ENCODE data around the gene ATP13A1.
"Not testable (repeated sequence)": the region's sequence is repeated elsewhere in the genome, so short reads cannot be mapped to it uniquely, and the experiment has no call there.

The ATP13A1 gene

DNA sequence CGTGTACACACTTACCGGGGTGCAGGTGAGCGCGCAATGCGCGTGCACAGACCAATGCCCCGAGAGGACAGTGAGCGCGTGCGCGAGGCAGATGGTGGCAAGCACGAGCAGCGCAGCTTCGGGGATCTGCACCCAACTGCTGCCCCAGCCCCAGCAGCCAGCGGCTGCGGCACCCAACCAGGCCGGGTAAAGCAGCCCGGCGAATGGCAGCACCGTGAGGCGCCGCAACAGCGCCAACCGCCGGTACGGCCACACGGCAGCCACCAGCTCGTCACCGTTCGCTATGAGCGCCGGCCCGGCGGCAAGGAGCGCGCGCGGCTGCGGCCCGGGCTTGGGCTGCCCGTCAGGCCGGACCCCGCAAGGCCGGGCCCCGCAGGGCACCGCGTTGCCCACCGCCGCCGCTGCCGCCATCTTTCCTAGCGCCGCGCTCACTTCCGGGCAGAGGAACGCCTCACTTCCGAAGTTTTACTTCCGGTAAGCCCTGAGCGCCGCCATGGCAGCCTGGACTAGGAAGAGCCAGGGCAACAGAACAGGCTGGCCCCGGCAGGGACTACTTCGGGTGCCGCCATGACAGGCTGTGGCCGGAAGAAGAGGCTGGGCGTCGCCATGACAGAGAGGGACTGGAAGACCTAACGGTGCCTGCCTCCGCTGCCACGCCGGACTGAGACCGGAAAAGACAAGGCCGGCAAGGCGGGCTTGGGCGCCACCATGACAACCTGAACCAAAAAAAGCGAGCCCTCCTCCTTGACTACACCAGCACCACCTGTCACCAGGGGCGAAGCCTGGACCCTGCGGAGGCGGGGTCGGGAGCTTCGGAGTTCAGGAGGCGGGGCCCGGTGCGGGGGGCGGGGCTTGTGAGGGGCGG is at the start of gene ATP13A1:
Gene ATP13A1 (minus strand): TSS at position 421 of the 865 bp plus-strand sequence. CDS start 10 bp downstream, at position 411.
- in situ Hi-C loops (cut with MboI; ENCODE audit: low sequenced_read_pairs), result no loop called here

DNA sequence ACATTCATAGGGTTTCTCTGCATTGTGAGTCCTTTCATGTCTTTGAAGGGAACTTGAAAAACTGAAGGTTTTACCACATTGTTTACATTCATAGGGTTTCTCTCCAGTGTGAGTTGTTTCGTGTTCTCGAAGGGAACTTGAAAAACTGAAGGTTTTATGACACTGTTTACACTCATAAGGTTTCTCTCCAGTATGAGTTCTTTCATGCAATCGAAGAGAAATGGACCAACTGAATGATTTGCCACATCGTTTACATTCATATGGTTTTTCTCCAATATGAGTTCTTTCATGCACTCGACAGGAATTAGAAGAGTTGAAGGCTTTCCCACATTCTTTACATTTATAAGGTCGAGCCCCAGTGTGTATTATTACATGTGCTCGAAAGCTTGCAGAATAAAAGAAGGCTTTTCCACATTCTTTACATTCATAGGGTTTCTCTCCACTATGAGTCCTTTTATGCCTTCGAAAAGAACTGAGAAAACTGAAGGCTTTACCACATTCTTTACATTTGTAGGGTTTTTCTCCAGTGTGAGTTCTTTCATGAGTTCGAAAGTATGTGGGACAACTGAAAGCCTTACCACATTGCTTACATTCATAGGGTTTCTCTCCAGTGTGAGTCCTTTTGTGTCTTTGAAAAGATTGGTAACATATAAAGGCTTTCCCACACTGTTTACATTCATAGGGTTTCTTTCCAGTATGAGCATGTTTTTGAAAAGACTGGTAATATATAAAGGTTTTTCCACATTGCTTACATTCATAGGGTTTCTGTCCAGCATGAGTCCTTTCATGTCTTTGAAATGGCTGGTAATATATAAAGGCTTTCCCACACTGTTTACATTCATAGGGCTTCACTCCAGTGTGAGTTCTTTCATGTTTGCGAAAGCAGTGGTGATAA is 48.7 kb upstream of the ATP13A1 start:
- in situ Hi-C loops (cut with MboI; ENCODE audit: low sequenced_read_pairs), result no loop called here

- in situ Hi-C loops (cut with MboI; ENCODE audit: low sequenced_read_pairs), result no loop called here
Measured at GRCh38 chr19:19711306-19711933, 47.9 kb upstream of the ATP13A1 start.

- in situ Hi-C loops (cut with MboI; ENCODE audit: low sequenced_read_pairs), result no loop called here
Measured at GRCh38 chr19:19710506-19710905, 47.0 kb upstream of the ATP13A1 start.

DNA sequence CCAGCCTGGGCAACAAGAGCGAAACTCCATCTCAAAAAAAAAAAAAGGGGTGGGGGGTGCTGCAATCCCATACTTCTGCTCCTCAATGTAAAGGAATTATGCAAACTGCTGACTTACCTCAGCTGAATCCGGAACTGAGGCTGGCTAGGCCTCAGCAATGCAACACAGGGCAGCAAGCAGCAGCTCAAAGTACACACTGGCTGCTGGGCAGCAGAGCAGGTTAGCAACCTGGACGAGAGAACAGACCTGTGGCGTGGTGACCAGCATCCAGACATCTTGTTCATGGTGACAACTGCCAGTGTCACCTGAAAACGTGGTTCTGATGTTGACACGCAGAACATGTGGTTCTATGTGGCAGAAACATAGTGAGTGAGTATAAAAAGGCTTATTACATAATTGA is 41.4 kb upstream of the ATP13A1 start:
- in situ Hi-C loops (cut with MboI; ENCODE audit: low sequenced_read_pairs), result no loop called here

DNA sequence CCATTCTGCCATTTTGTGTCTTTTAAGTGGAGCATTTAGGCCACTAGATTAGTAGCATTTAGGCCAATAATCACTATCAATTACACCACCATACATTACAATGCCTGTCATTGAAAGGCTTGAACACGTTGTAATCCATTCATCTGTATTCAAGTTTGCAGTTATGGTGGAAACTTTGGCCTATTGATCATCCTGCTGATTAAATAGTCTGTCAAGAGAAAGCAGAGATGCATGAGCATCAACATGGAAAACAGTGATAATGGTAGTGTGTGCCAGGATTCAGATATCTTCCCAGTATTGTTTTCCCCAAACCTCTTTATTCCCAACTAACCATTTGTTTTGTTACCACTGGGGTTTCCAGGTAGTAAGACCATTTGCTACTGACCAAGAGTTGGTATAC is 37.0 kb upstream of the ATP13A1 start:
- in situ Hi-C loops (cut with MboI; ENCODE audit: low sequenced_read_pairs), result not testable (repeated sequence)

DNA sequence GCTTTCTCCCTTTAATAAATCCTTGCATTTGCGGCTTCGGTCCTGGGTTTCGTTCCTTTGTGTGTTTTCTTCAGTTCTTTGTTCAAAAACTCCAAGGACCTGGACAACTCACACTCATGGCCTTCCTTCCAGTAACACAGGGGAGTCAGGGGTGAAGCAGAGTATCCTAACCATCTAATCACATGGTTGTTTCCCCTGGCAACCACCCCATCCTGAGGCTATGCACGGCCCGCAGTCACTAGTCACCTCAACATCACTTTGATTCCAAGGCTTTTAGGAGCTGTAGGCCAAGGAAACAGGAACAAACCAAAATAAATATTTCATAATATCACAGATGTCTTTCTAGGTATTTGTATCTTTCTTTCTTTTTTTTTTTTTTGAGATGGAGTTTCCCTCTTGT is 34.1 kb upstream of the ATP13A1 start:
- in situ Hi-C loops (cut with MboI; ENCODE audit: low sequenced_read_pairs), result no loop called here

GRCh38 chr19:19696386-19696785 is 32.9 kb upstream of the ATP13A1 start:
- in situ Hi-C loops (cut with MboI; ENCODE audit: low sequenced_read_pairs), result no loop called here

DNA sequence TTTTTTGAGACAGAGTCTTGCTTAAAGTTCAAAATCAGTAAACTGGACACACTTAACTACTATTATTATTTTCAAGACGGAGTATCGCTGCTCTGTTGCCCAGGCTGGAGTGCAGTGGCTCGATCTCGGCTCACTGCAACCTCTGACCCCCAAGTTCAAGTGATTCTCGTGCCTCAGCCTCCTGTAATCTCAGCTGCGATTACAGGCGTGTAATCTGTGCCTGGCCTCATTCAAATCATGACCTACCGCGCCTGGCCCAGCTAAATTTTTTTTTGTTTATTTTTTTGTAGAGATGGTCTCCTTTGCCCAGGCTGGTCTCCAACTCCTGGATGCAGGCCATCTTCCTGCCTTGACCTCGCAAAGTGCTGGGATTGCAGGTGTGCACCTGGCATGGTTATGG is 28.2 kb upstream of the ATP13A1 start:
- in situ Hi-C loops (cut with MboI; ENCODE audit: low sequenced_read_pairs), result no loop called here

GRCh38 chr19:19689023-19689422 is 25.5 kb upstream of the ATP13A1 start:
- in situ Hi-C loops (cut with MboI; ENCODE audit: low sequenced_read_pairs), result not testable (repeated sequence)

- in situ Hi-C loops (cut with MboI; ENCODE audit: low sequenced_read_pairs), result no loop called here
Measured at GRCh38 chr19:19687090-19687489, 23.6 kb upstream of the ATP13A1 start.

DNA sequence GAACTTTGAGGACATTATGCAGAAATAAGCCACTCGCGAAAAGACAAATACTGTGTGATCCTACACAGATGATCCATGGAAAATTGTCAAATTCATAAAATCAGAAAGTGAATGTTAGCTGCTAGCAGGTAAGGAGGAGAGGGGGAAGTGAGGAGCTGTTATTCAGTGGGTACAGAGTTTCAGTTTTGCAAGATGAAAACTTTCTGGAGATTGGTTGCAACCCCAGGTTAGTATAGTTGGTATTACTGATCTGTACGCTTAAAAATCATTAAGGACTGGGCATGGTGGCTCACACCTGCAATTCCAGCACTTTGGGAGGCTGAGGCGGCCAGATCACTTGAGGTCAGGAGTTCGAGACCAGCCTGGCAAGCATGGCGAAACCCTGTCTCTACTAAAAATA is 23.1 kb upstream of the ATP13A1 start:
- in situ Hi-C loops (cut with MboI; ENCODE audit: low sequenced_read_pairs), result no loop called here

DNA sequence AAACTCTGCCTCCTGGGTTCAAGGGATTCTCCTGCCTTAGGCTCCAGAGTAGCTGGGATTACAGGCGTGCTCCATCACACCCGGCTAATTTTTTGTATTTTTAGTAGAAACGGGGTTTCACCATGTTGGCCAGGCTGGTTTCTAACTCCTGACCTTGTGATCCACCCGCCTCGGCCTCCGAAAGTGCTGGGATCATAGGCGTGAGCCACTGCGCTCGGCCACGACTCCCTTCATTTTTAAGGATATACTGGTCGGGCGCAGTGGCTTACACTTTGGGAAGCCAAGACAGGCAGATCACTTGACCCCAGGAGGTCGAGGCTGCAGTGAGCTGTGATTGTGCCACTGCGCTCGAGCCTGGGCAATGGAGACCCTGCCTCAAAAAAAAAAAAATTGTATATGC is 22.6 kb upstream of the ATP13A1 start:
- in situ Hi-C loops (cut with MboI; ENCODE audit: low sequenced_read_pairs), result not testable (repeated sequence)

- in situ Hi-C loops (cut with MboI; ENCODE audit: low sequenced_read_pairs), result no loop called here
Measured at GRCh38 chr19:19679176-19680073, 15.9 kb upstream of the ATP13A1 start.

GRCh38 chr19:19677579-19677978 is 14.1 kb upstream of the ATP13A1 start:
- in situ Hi-C loops (cut with MboI; ENCODE audit: low sequenced_read_pairs), result no loop called here

DNA sequence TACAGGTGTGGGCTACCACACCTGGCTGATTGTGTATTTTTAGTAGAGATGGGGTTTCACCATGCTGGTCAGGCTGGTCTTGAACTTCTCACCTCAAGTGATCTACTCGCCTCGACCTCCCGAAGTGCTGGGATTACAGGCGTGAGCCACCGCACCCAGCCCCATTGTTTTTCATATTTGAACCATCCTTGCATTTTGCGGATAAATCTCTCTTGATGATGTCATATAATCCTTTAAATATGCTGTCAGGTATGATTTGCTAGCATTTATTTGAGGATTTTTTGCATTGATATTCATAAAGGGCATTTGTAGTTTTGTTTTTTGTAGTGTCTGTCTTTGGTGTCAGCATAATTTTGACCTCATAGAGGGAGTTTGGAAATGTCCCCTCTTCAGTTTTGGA is 10.8 kb upstream of the ATP13A1 start:
- in situ Hi-C loops (cut with MboI; ENCODE audit: low sequenced_read_pairs), result no loop called here

DNA sequence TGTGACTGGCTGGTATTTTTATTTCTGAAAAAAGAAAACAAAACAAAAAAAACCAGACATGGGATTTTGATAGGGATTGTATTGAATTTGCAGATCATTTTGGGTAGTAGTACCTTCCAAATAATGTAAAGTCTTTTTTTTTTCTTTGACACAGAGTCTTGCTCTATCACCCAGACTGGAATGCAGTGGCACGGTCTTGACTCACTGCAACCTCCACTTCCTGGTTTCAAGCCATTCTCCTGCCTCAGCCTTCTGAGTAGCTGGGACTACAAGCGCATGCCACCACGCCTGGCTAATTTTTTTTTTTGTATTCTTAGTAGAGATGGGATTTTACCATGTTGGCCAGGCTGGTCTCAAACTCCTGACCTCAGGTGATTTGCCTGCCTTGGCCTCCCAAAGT is 9.3 kb upstream of the ATP13A1 start:
- in situ Hi-C loops (cut with MboI; ENCODE audit: low sequenced_read_pairs), result no loop called here

DNA sequence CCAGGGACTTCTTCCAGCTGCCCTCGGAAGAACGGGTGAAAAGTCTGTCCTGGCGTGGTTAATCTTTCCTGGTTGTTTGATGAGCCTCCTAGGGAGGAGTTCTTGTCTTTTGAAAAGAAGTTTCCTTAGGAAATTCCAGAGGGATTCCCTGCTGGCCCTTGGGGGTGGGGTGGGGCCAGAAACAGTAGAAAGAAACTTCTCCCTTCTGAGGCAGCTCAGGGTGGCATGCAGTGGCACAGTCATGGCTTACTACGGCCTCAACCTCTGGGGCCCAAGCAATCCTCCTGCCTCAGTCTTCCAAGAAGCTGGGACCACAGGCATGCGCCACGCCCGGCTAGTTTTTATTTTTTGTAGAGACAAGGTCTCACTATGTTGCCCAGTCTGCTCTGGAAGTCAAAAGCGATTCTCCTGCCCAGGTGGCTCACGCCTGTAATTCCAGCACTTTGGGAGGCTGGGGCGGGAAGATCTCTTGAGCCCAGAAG is 6.6 kb upstream of the ATP13A1 start:
- in situ Hi-C loops (cut with MboI; ENCODE audit: low sequenced_read_pairs), result no loop called here

- in situ Hi-C loops (cut with MboI; ENCODE audit: low sequenced_read_pairs), result no loop called here
Measured at GRCh38 chr19:19668230-19669012, 4.9 kb upstream of the ATP13A1 start, which contains the start of gene ZNF101. TSS of gene ZNF101 (plus strand) at chr19:19668839. CDS start at chr19:19668964, 125 bp downstream.
